Heart left ventricle (tissue), 13 donors: ENCODE data around the gene SLC12A3.

Source experiments
- POLR2A ChIP-seq, 2 donors: fragments of 450-650 bp; IDR thresholded peaks; one replicate each; pipeline ENCODE4 v1.6.1; 2017; ENCODE audit warnings: antibody characterized with exemption in 2 of 2, mild to moderate bottlenecking in 2 of 2, moderate library complexity in 2 of 2
- TF ChIP-seq, protein P1 (sequence below), 12 donors: fragments of 200-600 bp; sonication (generic) in 4 of 12; IDR thresholded peaks; one replicate each; pipeline versions ENCODE4 v1.5.0 to v1.8.0; 2018 to 2022; ENCODE audit warnings: antibody characterized with exemption in 12 of 12, mild to moderate bottlenecking in 5 of 12
- donor health status: ischemic (EF 13 %, LVEDD 7.1; RV severe dilation, severe dysfunction).
- donor health status: DM: no; HTN: yes; CAD: no.
- donor health status: DM: no; HTN: no; CAD: no.
- donor health status: ischemic (EF 25% LVEDD 6.9; RV normal size, moderate dysfunction).
- donor health status: ischemic (EF 25% LVEDD 5.7; RV mildly dilated, moderate dysfunction).
- donor health status: ischemic (EF 35%, LVEDD 5.7; RV mildly dilated, moderate dysfunction).
- donor health status: nonischemic (EF 11% LVEDD 7.7; RV severe dilation, severe dysfunction).
- donor health status: DM: yes; HTN: yes; CAD: no.
- donor health status: PGD.
- donor health status: ischemic (EF 29% LVEDD 5.4; RV normal size, mild dysfunction).
- donor health status: nonischemic (EF 23%, LVEDD 6.1; RV moderate dilation, normal function).

DNA sequence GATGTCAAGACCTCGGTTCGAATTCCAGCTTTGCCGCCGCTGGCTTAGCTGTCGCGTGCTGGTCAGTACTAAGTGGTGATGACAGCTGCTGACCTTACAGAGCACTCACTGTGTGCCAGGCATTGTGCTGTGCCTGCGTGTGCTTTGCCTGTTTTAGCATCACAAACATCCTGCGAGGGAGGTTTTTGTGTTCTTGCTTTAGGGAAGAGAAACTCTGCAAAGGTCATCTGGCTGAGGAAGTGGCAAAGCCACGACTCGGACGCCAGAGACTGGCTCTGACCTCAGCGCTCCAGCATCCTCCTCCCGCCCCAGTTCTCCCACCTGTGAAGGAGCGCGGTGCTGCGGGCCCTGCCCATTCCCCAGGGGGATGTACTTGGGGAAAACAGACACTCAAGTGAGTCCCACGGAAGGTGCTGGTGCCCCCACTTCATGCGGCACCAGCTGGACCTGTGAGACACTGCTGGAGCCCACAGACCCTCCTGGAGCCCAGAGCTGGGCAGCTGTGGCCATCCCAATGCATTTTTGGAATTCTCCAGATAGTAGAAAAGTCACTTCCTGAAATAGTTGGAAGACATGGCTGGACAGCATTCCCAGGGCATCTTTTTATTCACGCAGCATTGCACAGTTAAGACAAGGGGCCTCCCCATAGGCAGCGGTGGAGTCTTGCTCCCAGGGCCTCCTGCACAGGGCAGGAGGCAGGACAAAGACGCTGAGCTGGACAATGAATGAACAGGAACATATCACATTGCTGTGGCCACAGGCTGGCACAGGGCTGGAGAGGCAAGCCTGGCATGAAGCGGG lies 47.0 kb downstream of the SLC12A3 start:
- TF ChIP-seq, protein P1, sequence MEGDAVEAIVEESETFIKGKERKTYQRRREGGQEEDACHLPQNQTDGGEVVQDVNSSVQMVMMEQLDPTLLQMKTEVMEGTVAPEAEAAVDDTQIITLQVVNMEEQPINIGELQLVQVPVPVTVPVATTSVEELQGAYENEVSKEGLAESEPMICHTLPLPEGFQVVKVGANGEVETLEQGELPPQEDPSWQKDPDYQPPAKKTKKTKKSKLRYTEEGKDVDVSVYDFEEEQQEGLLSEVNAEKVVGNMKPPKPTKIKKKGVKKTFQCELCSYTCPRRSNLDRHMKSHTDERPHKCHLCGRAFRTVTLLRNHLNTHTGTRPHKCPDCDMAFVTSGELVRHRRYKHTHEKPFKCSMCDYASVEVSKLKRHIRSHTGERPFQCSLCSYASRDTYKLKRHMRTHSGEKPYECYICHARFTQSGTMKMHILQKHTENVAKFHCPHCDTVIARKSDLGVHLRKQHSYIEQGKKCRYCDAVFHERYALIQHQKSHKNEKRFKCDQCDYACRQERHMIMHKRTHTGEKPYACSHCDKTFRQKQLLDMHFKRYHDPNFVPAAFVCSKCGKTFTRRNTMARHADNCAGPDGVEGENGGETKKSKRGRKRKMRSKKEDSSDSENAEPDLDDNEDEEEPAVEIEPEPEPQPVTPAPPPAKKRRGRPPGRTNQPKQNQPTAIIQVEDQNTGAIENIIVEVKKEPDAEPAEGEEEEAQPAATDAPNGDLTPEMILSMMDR (IDR thresholded peaks at IDR 0.05), result no peak
- no peak for TF ChIP-seq POLR2A (IDR thresholded peaks at IDR 0.05)
